Retinal pigment epithelial cell (primary cell): ENCODE results near the gene WDR44.
A peak's percentile ranks its signal among the peaks of the same experiment; 100 is the strongest.
"Not testable (repeated sequence)": the region's sequence is repeated elsewhere in the genome, so short reads cannot be mapped to it uniquely, and the experiment has no call there.

Experiments used
- DNase-seq: peaks from one replicate; pipeline ENCODE4 v3.0.0-alpha.2; 2010; ENCODE audit warnings: low read depth
- H3K4me3 ChIP-seq: 2 replicates; pipeline ENCODE4 v1.5.1; 2011; ENCODE audit warnings: mild to moderate bottlenecking, low read length, control low read depth, moderate library complexity
- CTCF ChIP-seq: conservative IDR thresholded peaks from 2 replicates; pipeline ENCODE4 v1.5.1; 2011; ENCODE audit warnings: low read depth, low read length, control low read depth, inconsistent platforms

The WDR44 gene

GRCh38 chrX:118448273-118448783 is 102.4 kb downstream of the WDR44 start:
- H3K4me3 ChIP-seq: no peak overlapping the region
- TF ChIP-seq CTCF: no peak
- no peak for DNase-seq

- no peak for DNase-seq
- no peak overlapping the region for H3K4me3 ChIP-seq
- TF ChIP-seq CTCF: no peak
Observed at GRCh38 chrX:118455013-118455412, 109.1 kb downstream of the WDR44 start.

- peak; percentile 63 for TF ChIP-seq CTCF
- H3K4me3 ChIP-seq: no peak overlapping the region
- DNase-seq: no peak
Observed at GRCh38 chrX:118459494-118459893, 113.6 kb downstream of the WDR44 start.

GRCh38 chrX:118464501-118464900 is 118.6 kb downstream of the WDR44 start:
- DNase-seq: no peak
- no peak for TF ChIP-seq CTCF
- H3K4me3 ChIP-seq: no peak overlapping the region

- DNase-seq: no peak
- no peak for TF ChIP-seq CTCF
- H3K4me3 ChIP-seq: no peak overlapping the region
Observed at GRCh38 chrX:118468122-118468521, 122.2 kb downstream of the WDR44 start.

- H3K4me3 ChIP-seq, DNase-seq: not testable (repeated sequence)
Observed at GRCh38 chrX:118470721-118471347, 124.9 kb downstream of the WDR44 start.

GRCh38 chrX:118474586-118474985 is 128.7 kb downstream of the WDR44 start:
- H3K4me3 ChIP-seq: no peak overlapping the region
- DNase-seq: no peak
- no peak for TF ChIP-seq CTCF
